ENCODE data around the gene PWWP2B. TPM values are rescaled to one million over a fixed set of nuclear protein-coding genes. Genes with fewer than 3 reads are reported as not detected.

PWWP2B gene
- total and polyA plus RNA-seq, 2 donors (not counting 3 experiments of a cell fraction or from before 2014, with no cell fraction given), result 4.6 to 11.8 TPM

DNA sequence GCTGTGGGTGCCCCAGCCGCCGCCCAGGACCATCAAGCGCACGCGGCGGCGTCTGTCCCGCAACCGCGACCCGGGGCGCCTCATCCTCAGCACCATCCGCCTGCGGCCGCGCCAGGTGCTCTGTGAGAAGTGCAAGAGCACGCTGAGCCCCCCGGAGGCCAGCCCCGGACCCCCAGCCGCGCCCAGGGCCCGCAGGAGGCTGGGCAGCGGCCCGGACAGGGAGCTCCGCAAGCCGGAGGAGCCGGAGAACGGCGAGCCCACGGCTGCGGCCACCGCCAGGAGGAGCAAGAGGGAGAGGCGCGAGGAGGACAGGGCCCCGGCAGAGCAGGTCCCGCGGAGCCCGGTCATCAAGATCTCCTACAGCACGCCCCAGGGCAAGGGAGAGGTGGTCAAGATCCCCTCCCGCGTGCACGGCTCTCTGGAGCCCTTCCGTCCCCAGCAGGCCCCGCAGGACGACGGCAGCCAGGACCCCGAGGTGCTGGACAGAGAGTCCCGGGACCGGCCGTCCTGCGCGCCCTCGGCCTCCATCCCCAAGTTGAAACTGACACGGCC, 8.0 kb downstream of the PWWP2B start:
- Histone ChIP-seq H3K9me1 (replicated peaks; ENCODE audit: control insufficient read depth, extremely low read depth, insufficient read depth, low read length) (no peaks in the 10 kb centered on the region), H3K4me3 (replicated peaks in 1 of 3; ENCODE audit: insufficient read depth in 1 of 3, low read depth in 1 of 3, low read length in 3 of 3) (no peak overlapping the region), H3K79me2 (ENCODE audit: control insufficient read depth, insufficient read depth, low read length) (peaks cover 29% of the 10 kb centered on the region), H3K27ac (ENCODE audit: insufficient read depth, low read depth, low read length) (no peak overlapping the region), H3K9me3 (replicated peaks; ENCODE audit: control insufficient read depth, insufficient read depth, low read length) (no peaks in the 10 kb centered on the region), H4K20me1 (replicated peaks; ENCODE audit: control insufficient read depth, extremely low read depth, insufficient read depth, low read length) (no peaks in the 10 kb centered on the region), H3K36me3 (ENCODE audit: control insufficient read depth in 2 of 2, extremely low read depth in 1 of 2, insufficient read depth in 2 of 2, low read length in 2 of 2) (peaks cover 0 to 5% of the 10 kb centered on the region in 2 experiments), H3K9ac (replicated peaks; ENCODE audit: extremely low read depth, insufficient read depth, low read length) (no peak overlapping the region), H3K27me3 (ENCODE audit: control insufficient read depth in 2 of 2, insufficient read depth in 2 of 2, low read length in 2 of 2) (no peaks in the 10 kb centered on the region), H3K4me2 (ENCODE audit: insufficient read depth, low read length) (no peak overlapping the region), H3K4me1 (ENCODE audit: control insufficient read depth, extremely low read depth, insufficient read depth, low read length) (peaks cover 19% of the 10 kb centered on the region), H2AFZ (ENCODE audit: low read depth, low read length) (no peak overlapping the region)
- DNase-seq (ENCODE audit: low read depth, low spot score) (no peak), FAIRE-seq (no peak)
- POLR2A ChIA-PET, result no interaction called here
- no TSS peak for BruUV-seq (replicated peaks)
- dilution Hi-C loops (cut with MboI; ENCODE audit: extremely low pct_ligation_motif_present, low sequenced_read_pairs) (no loop called here), intact Hi-C loops (cut with micrococcal nuclease) (no loop called here)
- CTCF ChIA-PET, result no interaction called here
- TF ChIP-seq EZH2 (IDR thresholded peaks at IDR 0.05; ENCODE audit: borderline replicate concordance, low read depth, low read length, severe bottlenecking) (no peak), POLR2A (IDR thresholded peaks at IDR 0.05; ENCODE audit: low read depth, low read length) (no peak), JUN (IDR thresholded peaks at IDR 0.05; ENCODE audit: borderline replicate concordance, insufficient read depth, insufficient read length, low read depth) (no peak), MYC (IDR thresholded peaks at IDR 0.05; ENCODE audit: low read depth, low read length) (no peak), GATA2 (IDR thresholded peaks at IDR 0.05; ENCODE audit: insufficient read depth, insufficient read length, low read depth, low read length) (no peak), POLR2AphosphoS5 (IDR thresholded peaks at IDR 0.05; ENCODE audit: insufficient read depth, low read depth, low read length) (no peak), FOS (IDR thresholded peaks at IDR 0.05; ENCODE audit: borderline replicate concordance, insufficient read depth, low read length) (no peak)
- TF ChIP-seq, protein P1, sequence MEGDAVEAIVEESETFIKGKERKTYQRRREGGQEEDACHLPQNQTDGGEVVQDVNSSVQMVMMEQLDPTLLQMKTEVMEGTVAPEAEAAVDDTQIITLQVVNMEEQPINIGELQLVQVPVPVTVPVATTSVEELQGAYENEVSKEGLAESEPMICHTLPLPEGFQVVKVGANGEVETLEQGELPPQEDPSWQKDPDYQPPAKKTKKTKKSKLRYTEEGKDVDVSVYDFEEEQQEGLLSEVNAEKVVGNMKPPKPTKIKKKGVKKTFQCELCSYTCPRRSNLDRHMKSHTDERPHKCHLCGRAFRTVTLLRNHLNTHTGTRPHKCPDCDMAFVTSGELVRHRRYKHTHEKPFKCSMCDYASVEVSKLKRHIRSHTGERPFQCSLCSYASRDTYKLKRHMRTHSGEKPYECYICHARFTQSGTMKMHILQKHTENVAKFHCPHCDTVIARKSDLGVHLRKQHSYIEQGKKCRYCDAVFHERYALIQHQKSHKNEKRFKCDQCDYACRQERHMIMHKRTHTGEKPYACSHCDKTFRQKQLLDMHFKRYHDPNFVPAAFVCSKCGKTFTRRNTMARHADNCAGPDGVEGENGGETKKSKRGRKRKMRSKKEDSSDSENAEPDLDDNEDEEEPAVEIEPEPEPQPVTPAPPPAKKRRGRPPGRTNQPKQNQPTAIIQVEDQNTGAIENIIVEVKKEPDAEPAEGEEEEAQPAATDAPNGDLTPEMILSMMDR (IDR thresholded peaks at IDR 0.05; ENCODE audit: extremely low read depth in 1 of 2, insufficient read depth in 1 of 2, low read depth in 1 of 2, low read length in 2 of 2), result no peak
- TF ChIP-seq, protein P2, sequence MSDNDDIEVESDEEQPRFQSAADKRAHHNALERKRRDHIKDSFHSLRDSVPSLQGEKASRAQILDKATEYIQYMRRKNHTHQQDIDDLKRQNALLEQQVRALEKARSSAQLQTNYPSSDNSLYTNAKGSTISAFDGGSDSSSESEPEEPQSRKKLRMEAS (IDR thresholded peaks at IDR 0.05; ENCODE audit: insufficient read depth, insufficient read length), result no peak
